Myocyte (in vitro differentiated cells): ENCODE measurements around the gene KCTD13. TPM values are rescaled to one million over a fixed set of nuclear protein-coding genes. Genes with fewer than 3 reads are reported as not detected.
"Not testable (repeated sequence)": the region's sequence is repeated elsewhere in the genome, so short reads cannot be mapped to it uniquely, and the experiment has no call there.

ENCODE experiments used
- DNase-seq: peaks from one replicate; pipeline ENCODE4 v3.0.0-alpha.2; 2012; ENCODE audit warnings: low read depth
- total RNA-seq: library from RNA; depleted of rRNA; stranded (reverse); fragments of >200 nt; gene quantifications from 2 replicates; pipeline ENCODE4 v1.2.3, GENCODE V29; 2014

The KCTD13 gene
- total RNA-seq, 1 donor from 2014 or later: 6.8 TPM

- DNase-seq: no peak
Measured at GRCh38 chr16:29947897-29948296, 21.9 kb upstream of the KCTD13 start.

GRCh38 chr16:29943846-29944799 is 18.1 kb upstream of the KCTD13 start:
- DNase-seq: peak; percentile 95

GRCh38 chr16:29940656-29941055 is 14.6 kb upstream of the KCTD13 start:
- DNase-seq: peak; percentile 3

DNA sequence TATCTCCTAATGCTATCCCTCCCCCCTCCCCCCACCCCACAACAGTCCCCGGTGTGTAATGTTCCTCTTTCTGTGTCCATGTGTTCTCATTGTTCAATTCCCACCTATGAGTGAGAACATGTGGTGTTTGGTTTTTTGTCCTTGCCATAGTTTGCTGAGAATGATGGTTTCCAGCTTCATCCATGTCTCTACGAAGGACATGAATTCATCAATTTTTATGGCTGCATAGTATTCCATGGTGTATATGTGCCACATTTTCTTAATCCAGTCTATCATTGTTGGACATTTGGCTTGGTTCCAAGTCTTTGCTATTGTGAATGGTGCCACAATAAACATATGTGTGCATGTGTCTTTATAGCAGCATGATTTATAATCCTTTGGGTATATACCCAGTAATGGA is 5.7 kb upstream of the KCTD13 start:
- not testable (repeated sequence) for DNase-seq

DNA sequence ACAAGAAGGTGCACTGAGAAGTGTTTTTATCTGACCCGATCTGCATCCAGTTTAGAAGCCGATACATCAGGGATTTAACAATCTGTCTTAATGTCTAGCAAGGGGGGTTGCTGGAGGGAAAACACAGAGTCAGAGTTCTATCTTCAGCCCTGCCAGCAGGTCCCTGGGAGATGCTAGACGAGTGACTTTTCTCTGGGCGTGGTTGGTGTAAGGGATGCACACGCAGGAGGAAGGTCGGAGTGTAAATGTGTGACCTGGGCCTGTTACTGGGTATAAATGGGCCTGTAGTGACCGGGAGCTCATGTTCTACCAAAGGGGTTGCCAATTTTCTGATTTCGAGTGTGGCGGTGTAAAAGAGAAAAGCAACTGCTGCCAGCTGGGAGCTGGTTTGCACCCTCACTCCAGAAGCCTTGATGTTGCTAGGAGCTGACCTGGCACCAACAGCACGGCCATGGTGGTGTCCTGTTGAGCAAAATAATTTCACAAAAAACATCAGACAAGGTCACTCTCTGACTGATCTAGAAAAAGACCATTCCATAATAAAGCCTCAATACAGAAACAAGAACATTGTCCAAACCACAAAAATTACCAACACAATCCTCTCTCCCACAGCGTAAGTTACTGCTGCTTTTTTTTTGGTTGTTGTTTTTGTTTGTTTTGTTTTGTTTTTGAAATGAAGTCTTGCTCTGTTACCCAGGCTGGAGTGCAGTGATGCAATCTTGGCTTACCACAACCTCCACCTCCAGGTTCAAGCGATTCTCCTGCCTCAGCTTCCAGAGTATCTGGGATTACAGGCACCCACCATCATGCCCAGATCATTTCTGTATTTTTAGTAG is 1.3 kb upstream of the KCTD13 start:
- peak; percentile 8 for DNase-seq

DNA sequence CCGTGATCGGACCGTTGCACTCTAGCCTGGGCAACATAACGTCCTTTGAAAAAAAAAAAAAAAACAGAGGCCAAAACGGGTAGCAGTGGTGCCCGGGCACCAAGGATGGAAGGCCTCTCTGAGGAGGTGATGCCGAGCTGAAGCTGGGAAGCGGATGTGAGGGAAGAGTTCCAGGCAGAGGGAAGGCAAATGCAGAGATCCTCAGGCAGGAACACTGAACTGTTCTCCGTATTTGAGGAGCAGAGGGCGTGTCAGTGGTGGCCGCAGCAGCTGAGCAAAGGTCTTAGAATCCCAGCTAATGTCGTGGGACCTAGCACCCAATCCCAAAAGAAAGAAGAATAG is 656 bp upstream of the KCTD13 start:
- peak; percentile 65 for DNase-seq

GRCh38 chr16:29925105-29925756 is 795 bp downstream of the KCTD13 start:
- no peak for DNase-seq

- DNase-seq: no peak
Measured at GRCh38 chr16:29922986-29923501, 3.0 kb downstream of the KCTD13 start.

DNA sequence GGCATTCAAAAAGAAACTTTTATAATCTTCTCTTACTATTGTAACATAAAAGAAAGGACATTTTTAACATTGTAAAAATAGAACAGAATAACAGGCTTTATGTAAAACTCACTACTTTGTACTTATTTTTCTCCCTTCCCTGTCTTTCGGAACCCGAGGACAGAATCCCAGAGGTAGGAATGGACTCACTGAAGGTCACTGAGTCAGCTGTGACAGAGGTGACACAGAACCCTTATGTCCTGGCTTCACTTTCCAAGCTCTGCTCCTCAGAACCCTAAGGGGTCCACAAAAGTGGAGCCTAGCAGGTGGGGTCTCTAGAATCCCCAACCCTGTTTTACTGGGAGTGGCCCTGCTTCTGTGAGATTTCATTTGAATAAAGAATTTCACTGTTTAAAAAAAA is 3.7 kb downstream of the KCTD13 start:
- no peak for DNase-seq

DNA sequence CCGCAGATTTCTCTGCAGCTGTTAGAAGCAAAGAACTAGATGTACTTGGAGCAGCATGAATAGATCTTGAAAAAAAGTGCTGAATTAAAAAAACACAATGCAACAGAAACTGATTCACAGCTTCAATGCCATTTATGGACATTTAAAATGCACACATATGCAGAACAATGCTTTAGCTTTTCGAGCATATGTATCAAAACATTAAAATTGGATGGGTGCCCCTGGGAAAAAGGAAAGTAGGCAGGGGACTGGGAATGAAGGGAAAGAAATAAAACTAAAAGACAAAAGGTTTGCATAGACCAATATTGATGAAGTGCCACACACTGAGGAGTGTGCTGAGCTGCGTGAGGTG is 5.0 kb downstream of the KCTD13 start:
- DNase-seq: no peak

DNA sequence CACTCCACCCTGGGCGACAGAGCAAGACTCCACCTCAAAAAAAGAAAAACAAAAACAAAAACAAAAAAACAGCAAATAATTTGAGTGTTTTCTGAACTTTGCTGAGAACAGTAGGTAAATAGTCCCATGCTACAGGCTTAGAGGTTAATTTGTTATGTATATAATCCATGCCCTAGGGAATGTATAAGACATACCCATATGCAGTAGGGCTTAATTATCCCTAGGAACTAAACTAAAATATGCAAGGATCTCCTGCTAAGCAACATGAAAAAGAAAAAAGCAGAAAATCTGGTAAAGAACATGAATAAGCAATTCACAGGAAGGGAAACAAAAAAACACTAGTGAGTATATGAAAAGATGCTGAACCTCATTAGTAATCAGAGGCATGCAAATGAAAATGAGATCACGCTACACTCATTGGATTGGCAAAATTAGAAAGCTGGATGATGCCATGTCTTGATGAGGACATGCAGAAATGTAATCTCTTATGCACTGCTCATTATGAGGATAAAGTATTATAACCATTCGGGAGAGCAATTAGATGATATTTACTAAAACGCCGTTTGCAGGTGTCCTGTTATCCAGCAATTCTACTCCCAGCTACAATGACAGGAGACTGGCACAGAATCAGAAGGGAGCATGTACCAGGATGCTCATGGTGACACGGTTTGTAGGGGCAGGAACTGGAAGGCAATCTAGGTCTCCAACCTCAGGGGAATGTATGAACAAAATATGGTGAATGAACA is 5.6 kb downstream of the KCTD13 start:
- DNase-seq: no peak

DNA sequence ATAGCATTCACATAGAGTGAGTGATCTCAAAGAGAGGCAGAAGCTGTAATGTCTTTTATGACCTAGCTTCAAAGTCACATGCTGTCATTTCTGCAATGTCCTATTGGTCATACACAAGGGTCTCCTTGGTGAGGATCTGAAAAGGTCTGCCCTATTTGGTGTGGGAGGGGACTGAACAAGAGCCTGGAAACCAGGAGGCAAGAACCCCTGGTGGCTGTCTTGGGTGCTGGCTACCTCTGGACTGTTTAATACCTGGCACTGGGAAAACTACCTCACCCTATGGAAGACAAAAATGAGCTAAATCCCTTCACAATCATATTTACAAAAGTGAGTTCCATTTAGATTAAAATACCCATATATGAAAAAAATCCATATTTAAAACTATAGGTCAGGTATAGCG is 9.0 kb downstream of the KCTD13 start:
- DNase-seq: no peak

DNA sequence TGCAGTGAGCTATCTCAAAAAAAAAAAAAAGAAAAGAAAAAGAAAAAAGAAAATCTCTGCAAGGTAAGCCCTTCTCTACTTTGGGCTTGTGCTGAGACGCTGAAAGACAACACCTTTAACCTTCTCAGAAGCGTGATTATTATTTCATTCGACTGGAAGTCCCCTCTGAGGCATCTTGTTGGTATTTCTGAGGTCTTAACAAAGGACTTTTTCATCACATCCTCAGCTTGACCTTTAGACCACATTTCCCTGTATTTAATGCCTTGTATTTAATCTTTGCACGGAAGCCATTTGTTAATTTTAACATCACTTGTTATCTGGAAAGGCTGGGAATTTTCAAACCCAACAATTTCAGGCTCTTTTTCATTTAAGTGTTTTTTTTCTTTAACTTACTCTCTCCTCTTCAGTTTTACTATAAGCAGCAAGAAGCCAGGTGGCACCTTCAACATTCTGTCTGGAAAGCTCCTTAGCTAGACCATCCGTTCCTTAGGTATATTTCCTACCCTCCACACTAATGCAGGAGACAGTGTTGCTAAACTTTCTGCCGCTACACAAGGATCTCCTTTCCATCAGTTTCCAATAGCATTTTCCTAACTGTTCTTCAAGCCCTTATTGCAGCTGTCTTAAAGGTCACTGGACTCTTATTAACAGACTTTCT is 10.3 kb downstream of the KCTD13 start:
- DNase-seq: peak; percentile 11

GRCh38 chr16:29913514-29913913 is 12.5 kb downstream of the KCTD13 start:
- no peak for DNase-seq

DNA sequence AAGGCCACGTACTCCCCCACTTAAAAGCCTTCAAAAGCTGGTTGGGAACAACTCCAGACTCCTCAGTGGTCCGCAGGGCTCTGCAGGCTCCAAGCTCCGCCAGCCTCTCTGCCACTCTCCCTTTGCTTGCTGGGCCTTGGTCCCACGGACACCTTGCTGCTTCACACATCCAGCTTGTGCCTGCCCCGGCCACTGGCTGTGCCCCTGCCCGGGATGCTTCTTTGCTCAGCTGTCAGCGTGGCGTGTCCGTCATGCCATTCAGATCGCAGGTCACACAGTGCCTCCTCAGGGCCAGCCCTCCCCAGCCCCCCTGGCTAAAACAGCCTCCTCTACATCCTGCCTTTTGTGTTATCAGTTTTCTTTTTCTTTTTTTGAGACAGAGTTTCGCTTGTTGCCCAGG is 13.9 kb downstream of the KCTD13 start:
- DNase-seq: no peak

GRCh38 chr16:29911676-29912010 is 14.4 kb downstream of the KCTD13 start:
- no peak for DNase-seq

GRCh38 chr16:29910819-29911675 is 15.0 kb downstream of the KCTD13 start:
- no peak for DNase-seq

GRCh38 chr16:29909851-29910250 is 16.2 kb downstream of the KCTD13 start:
- not testable (repeated sequence) for DNase-seq

DNA sequence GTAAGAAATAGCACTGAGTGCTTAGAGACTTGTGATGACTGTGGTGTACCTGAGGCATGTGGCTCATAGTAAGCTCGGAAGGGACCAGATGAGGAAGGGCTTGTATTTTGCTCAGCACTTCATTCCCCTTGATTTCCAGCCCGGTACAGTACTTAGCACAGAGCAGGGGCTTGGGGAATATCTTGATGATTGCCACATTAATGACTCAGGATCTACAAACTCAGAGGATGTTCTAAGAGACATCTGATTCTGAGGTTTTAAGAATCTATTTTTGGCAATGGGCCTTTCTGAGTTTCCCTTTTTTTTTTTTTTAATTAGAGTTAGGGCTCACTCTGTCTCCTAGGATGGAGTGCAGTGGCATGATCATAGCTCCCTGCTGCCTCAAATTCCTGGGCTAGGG is 16.6 kb downstream of the KCTD13 start:
- DNase-seq: peak; percentile 48
